ENCODE measurements around the gene GAB2. TPM values are rescaled to one million over a fixed set of nuclear protein-coding genes. Genes with fewer than 3 reads are reported as not detected.
"Not testable (repeated sequence)": the region's sequence is repeated elsewhere in the genome, so short reads cannot be mapped to it uniquely, and the experiment has no call there.

GAB2 gene
- total RNA-seq, 2 donors from 2014 or later, result 27.7 to 29.8 TPM

GRCh38 chr11:78250099-78250498, 167.5 kb downstream of the GAB2 start:
- DNase-seq (no peak), ATAC-seq (no peak)
- intact Hi-C loops (cut with DNase I, micrococcal nuclease), result no loop called here

- ATAC-seq, result no peak
- intact Hi-C loops (cut with DNase I, micrococcal nuclease), result loop anchor here in 1 of 2 donors (10.0 kb wide), 1 partner anchor 156 kb away; no protein-coding TSS in a partner anchor
- DNase-seq, result no peak
These were observed 168.7 kb downstream of the GAB2 start for GRCh38 chr11:78248903-78249302.

GRCh38 chr11:78248191-78248590, 169.4 kb downstream of the GAB2 start:
- intact Hi-C loops (cut with DNase I, micrococcal nuclease), result loop anchor here in 1 of 2 donors (10.0 kb wide), 1 partner anchor 157 kb away; no protein-coding TSS in a partner anchor
- no peak for ATAC-seq
- no peak for DNase-seq

GRCh38 chr11:78244546-78245255, 172.9 kb downstream of the GAB2 start:
- ATAC-seq, result no peak
- DNase-seq, result no peak
- intact Hi-C loops (cut with DNase I, micrococcal nuclease), result loop anchor here in 1 of 2 donors (10.0 kb wide), 1 partner anchor 160 kb away; no protein-coding TSS in a partner anchor

GRCh38 chr11:78244080-78244479, 173.5 kb downstream of the GAB2 start:
- intact Hi-C loops (cut with DNase I, micrococcal nuclease), result loop anchor here in 1 of 2 donors (10.0 kb wide), 1 partner anchor 161 kb away; no protein-coding TSS in a partner anchor
- ATAC-seq (no peak), DNase-seq (no peak)

- intact Hi-C loops (cut with DNase I, micrococcal nuclease), result loop anchor here in 1 of 2 donors (10.0 kb wide), 1 partner anchor 163 kb away; no protein-coding TSS in a partner anchor
- DNase-seq, result no peak
- no peak for ATAC-seq
These were observed 176.1 kb downstream of the GAB2 start for GRCh38 chr11:78241475-78241874.

GRCh38 chr11:78239781-78240180, 177.8 kb downstream of the GAB2 start:
- no peak for ATAC-seq
- no peak for DNase-seq

GRCh38 chr11:78237293-78238046, 180.2 kb downstream of the GAB2 start:
- no peak for DNase-seq
- no peak for ATAC-seq
- intact Hi-C loops (cut with DNase I, micrococcal nuclease), result no loop called here

More at GRCh38 chr11:78239781-78240180, 177.8 kb downstream of the GAB2 start:
- intact Hi-C loops (cut with DNase I, micrococcal nuclease), result loop anchor here in 1 of 2 donors (10.0 kb wide), 1 partner anchor 165 kb away; no protein-coding TSS in a partner anchor

- ATAC-seq (no peak), DNase-seq (no peak)
- intact Hi-C loops (cut with DNase I, micrococcal nuclease), result no loop called here
These were observed 183.6 kb downstream of the GAB2 start for GRCh38 chr11:78234006-78234405.

- intact Hi-C loops (cut with DNase I, micrococcal nuclease); DNase-seq; ATAC-seq: not testable (repeated sequence)
These were observed 184.6 kb downstream of the GAB2 start for GRCh38 chr11:78233046-78233445.

- DNase-seq (no peak), ATAC-seq (no peak)
- intact Hi-C loops (cut with DNase I, micrococcal nuclease), result no loop called here
These were observed 185.6 kb downstream of the GAB2 start for GRCh38 chr11:78231962-78232501.

- DNase-seq, result no peak
- peak; percentile 26 for ATAC-seq
- intact Hi-C loops (cut with DNase I, micrococcal nuclease), result no loop called here
These were observed 187.3 kb downstream of the GAB2 start for GRCh38 chr11:78230161-78230877.

GRCh38 chr11:78229106-78229505, 188.5 kb downstream of the GAB2 start:
- ATAC-seq (no peak), DNase-seq (no peak)
- intact Hi-C loops (cut with DNase I, micrococcal nuclease), result loop anchor here in 1 of 2 donors (10.0 kb wide), 1 partner anchor 336 kb away; no protein-coding TSS in a partner anchor

- DNase-seq, result no peak
- peak; percentile 94 for ATAC-seq
- intact Hi-C loops (cut with DNase I, micrococcal nuclease), result loop anchor here in 1 of 2 donors (10.0 kb wide), 1 partner anchor 336 kb away; no protein-coding TSS in a partner anchor
These were observed 189.2 kb downstream of the GAB2 start for GRCh38 chr11:78228467-78228866.

- ATAC-seq, result no peak
- intact Hi-C loops (cut with DNase I, micrococcal nuclease), result loop anchor here in 1 of 2 donors (10.0 kb wide), 1 partner anchor 337 kb away; no protein-coding TSS in a partner anchor
- DNase-seq, result no peak
These were observed 189.7 kb downstream of the GAB2 start for GRCh38 chr11:78227921-78228320.

GRCh38 chr11:78226684-78227680, 190.6 kb downstream of the GAB2 start:
- ATAC-seq, result no peak
- DNase-seq, result no peak
- intact Hi-C loops (cut with DNase I, micrococcal nuclease), result loop anchor here in 1 of 2 donors (10.0 kb wide), 1 partner anchor 338 kb away; no protein-coding TSS in a partner anchor

- ATAC-seq (no peak), DNase-seq (no peak)
- intact Hi-C loops (cut with DNase I, micrococcal nuclease), result loop anchor here in 1 of 2 donors (10.0 kb wide), 1 partner anchor 340 kb away; no protein-coding TSS in a partner anchor
These were observed 192.7 kb downstream of the GAB2 start for GRCh38 chr11:78224906-78225420.

Data from left colon (tissue), 2 donors.